IPS-11a (cell line): ENCODE results near the gene XPA.

ENCODE experiments used
- H3K4me3 ChIP-seq: one replicate; pipeline ENCODE4 v1.5.1; 2013; ENCODE audit warnings: low read depth, low read length, control low read depth

XPA gene

DNA sequence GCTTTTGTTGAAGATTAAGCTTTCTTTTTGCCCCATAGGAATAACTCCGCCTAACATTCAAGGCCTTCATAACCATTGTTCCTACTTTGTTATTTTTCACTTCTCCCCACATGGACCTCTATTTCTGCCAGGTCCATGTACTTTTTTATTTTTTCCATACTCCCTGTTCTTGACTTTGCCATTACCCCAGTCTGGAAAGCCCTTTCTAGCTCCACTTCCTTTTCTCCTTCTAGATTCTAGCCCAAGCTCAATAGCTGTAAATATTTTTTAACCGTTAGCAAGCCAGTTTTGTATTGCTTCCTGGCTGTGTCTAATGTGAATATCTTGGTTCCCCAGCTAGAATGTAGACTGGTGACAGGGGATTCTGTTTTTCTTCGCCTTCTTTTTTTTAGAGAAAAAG lies 37.4 kb downstream of the XPA start:
- H3K4me3 ChIP-seq: no peak overlapping the region

DNA sequence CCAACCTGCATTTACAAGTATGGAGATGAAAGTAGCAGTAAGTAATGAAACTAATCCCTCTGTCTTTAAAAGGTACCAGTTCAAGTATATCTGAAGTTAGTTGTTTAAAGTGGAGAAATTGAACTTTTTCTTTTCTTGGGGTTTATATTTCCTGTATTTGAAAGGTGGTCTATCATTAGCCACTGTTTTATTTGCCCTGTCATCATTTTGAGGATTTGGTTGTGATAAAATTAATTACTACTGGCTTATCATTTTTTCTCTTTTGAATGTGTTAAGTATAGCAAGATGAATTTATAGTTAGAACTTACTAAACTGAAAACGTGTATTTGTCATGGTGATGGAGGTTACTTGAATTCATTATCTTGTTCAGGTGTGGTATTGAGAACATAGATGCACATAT lies 38.4 kb downstream of the XPA start:
- H3K4me3 ChIP-seq: no peak overlapping the region

- no peak overlapping the region for H3K4me3 ChIP-seq
Measured at GRCh38 chr9:97651646-97652045, 45.5 kb downstream of the XPA start.

DNA sequence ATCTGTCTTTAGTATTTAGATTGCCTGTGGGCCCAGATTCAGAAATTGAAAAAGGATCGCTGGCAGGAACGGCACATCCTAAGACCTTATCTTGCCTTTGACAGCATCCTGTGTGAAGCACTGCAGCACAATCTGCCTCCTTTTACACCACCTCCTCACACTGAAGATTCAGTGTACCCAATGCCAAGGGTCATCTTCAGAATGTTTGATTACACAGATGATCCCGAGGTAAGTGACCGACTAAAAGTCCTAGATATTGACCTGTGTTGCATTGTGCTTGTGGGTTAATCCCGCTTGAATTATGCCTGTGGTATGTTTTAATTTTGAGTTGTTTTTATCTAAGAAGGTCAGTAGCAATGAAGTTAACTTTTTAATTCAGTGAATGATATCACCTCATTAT lies 49.1 kb downstream of the XPA start:
- no peak overlapping the region for H3K4me3 ChIP-seq

DNA sequence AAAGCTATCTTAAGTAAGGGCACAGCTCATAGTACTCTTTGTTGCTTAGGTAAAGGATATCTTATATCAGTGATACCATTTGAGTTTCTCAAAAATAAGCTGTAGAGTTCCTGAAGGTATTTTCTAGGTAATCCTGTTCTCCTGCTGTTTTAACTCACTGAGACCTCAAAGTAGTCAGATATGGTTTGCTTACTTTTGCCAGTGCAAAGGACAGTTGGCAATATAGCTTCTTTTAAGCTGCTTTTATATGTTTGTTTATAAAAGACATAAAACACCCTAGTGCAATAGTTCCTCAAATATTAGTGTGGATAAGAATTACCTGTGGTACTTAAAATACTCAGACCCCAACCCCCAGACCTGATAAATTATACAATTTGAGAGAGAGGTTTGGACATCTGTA lies 51.4 kb downstream of the XPA start:
- H3K4me3 ChIP-seq: no peak overlapping the region

DNA sequence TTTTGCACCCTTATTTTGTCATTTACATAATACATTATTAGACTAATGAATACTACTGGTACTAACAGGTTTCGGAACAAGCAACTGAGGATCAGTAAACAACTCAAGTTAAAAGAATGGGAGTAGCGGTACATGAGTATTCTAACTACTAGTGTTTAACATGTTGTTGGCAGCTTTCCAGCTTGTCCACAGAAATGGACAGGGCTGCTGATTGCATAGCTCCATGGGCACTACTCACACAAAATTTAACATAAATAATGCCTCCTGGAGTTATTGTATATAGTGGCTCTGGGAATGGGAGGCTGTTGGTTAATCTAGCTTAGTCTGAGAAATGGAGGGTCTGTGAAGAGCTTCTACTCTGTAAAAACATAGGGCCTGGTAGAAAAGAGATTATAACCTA lies 56.8 kb downstream of the XPA start:
- no peak overlapping the region for H3K4me3 ChIP-seq

- H3K4me3 ChIP-seq: no peak overlapping the region
Measured at GRCh38 chr9:97638666-97639065, 58.5 kb downstream of the XPA start.

GRCh38 chr9:97636903-97637302 lies 60.2 kb downstream of the XPA start:
- H3K4me3 ChIP-seq: no peak overlapping the region

DNA sequence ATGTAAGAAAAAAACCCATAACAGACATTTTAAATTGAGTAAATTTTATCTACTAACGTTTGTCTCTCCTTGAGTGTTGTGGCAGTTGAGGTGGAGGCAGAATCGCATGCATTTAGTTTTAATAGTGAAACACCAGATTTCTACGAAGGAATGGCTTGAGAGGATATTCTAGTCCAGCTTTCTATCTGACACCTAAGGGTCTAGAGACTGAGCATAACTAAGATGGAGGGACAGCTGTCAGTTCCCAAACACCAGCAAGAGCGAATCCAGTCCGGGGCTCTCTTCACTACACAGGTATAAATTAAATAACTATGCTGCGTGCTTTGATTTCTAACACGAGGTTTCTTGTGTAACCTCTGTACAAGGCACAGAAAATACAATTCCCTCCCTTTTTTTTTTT lies 62.1 kb downstream of the XPA start:
- peak overlapping the region; percentile 96 for H3K4me3 ChIP-seq

GRCh38 chr9:97633859-97634490 lies 63.2 kb downstream of the XPA start:
- peak overlapping the region; percentile 96 for H3K4me3 ChIP-seq

GRCh38 chr9:97632985-97633858 lies 63.9 kb downstream of the XPA start, which contains the start of the genes NCBP1 and TSTD2:
NCBP1 (plus strand) TSS chr9:97633821; CDS start chr9:97633882, 61 bp downstream.
TSTD2 (minus strand) TSS chr9:97633368; CDS start chr9:97627562, 5,806 bp downstream.
- peak within 1 kb of the TSS; percentile 96 for H3K4me3 ChIP-seq

- H3K4me3 ChIP-seq: peak overlapping the region; percentile 96
Measured at GRCh38 chr9:97632248-97632984, 64.7 kb downstream of the XPA start.

- H3K4me3 ChIP-seq: no peak overlapping the region
Measured at GRCh38 chr9:97630591-97630990, 66.5 kb downstream of the XPA start.

DNA sequence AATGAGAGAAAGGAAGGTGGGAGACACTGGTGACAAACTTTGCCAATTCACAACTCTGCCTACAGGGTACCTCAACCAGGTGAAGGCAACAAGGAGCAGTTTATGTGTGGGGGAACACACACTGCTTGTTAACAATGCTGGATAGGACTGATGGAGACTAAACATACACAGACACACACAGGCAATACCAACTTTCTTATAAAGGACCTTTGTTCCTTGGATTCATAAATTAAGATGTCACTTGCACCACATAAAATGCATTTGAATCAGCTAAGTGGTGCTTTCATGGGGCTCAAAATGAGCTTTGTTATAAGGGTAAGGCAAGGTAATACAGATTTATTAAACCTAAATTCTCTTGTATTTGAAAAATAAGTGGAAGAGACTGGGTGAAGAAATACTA lies 68.0 kb downstream of the XPA start:
- no peak overlapping the region for H3K4me3 ChIP-seq

GRCh38 chr9:97628668-97629067 lies 68.5 kb downstream of the XPA start:
- H3K4me3 ChIP-seq: no peak overlapping the region

GRCh38 chr9:97627624-97628023 lies 69.5 kb downstream of the XPA start:
- H3K4me3 ChIP-seq: no peak overlapping the region

DNA sequence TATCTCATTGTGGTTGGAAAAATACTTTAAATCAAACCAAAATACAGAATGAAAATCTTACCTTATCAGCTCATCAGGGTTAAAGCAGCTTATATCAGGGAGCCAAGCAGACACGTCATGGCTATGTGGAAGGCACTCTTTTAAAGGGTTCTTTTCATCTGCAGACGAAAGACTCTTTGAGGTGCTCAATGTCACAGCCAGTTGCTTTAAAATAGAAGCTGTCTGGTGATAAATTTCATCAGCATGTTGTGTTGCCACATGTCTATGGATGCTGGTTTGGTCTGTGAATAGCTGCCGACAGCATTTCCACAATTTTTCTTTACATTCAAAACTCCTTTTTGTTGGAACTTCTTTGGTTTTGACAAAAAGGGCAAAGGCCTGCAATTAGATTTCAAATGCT lies 71.5 kb downstream of the XPA start:
- H3K4me3 ChIP-seq: no peak overlapping the region
